Vagina (tissue), 2 donors: ENCODE results near the gene HERC5.

ENCODE experiments used
- CTCF ChIP-seq, 3 experiments: fragments of 450-650 bp in 2 of 3; fragments of 200-600 bp in 1 of 3; sonication (generic) in 1 of 3; IDR thresholded peaks; one replicate each; pipeline ENCODE4 v1.5.1; 2017 to 2019; ENCODE audit warnings: antibody characterized with exemption in 3 of 3, mild to moderate bottlenecking in 2 of 3, moderate library complexity in 2 of 3
- POLR2A ChIP-seq, 2 donors: fragments of 450-650 bp; IDR thresholded peaks; one replicate each; pipeline ENCODE4 v1.6.1; 2017; ENCODE audit warnings: antibody characterized with exemption in 2 of 2, mild to moderate bottlenecking in 2 of 2, moderate library complexity in 2 of 2
- POLR2AphosphoS5 ChIP-seq, 2 donors: sonication (generic); formaldehyde crosslinking; IDR thresholded peaks; one replicate each; pipeline ENCODE4 v1.9.0; 2017; ENCODE audit warnings: antibody characterized with exemption in 2 of 2, mild to moderate bottlenecking in 2 of 2, low read depth in 1 of 2; ENCODE audit not compliant: insufficient read depth in 1 of 2

- TF ChIP-seq CTCF (IDR thresholded peaks at IDR 0.05) (no peak), POLR2A (IDR thresholded peaks at IDR 0.05) (no peak), POLR2AphosphoS5 (IDR thresholded peaks at IDR 0.05; ENCODE audit: insufficient read depth in 1 of 2, low read depth in 1 of 2) (no peak)
Measured at GRCh38 chr4:88452912-88453311, 4.0 kb upstream of the HERC5 start.
